PC-3 (cell line): ENCODE results near the gene C1orf94. TPM values are rescaled to one million over a fixed set of nuclear protein-coding genes. Genes with fewer than 3 reads are reported as not detected.

Source experiments
- ATAC-seq: fragments of 200-7000 bp; cut with Tn5 transposase; 2 replicates; pipeline ENCODE4 v1.9.1; 2020; ENCODE audit warnings: mild to moderate bottlenecking, moderate library complexity
- BruUV-seq: library from RNA; stranded (reverse); fragments of 400-500 nt; replicated peaks from 2 replicates; lab custom pipeline; 2021; lab: Mats Ljungman, UMichigan
- CTCF ChIA-PET: fragments of 300-600 bp; sonication (Branson Sonifier 250); formaldehyde crosslinking; loops from one replicate; lab custom pipeline; 2022; ENCODE audit warnings: antibody characterized with exemption; lab: Charles Lee
- POLR2A ChIA-PET: fragments of 300-600 bp; sonication (Branson Sonifier 250); formaldehyde crosslinking; loops from one replicate; lab custom pipeline; 2022; ENCODE audit warnings: antibody characterized with exemption; ENCODE audit not compliant: unreplicated experiment; lab: Charles Lee
- DNase-seq: peaks from one replicate; pipeline ENCODE4 v3.0.0-alpha.2; 2015
- H2AFZ ChIP-seq: fragments of 300-600 bp; sonication (generic); 2 replicates; pipeline ENCODE4 v1.6.0; 2016; ENCODE audit warnings: antibody characterized with exemption, low read length
- H3F3A ChIP-seq: fragments of 300-600 bp; sonication (generic); one replicate; pipeline ENCODE4 v1.6.0; 2017; ENCODE audit warnings: antibody characterized with exemption, low read length, control low read depth, mild to moderate bottlenecking; ENCODE audit not compliant: unreplicated experiment
- H3K27ac ChIP-seq: fragments of 300-600 bp; sonication (generic); 2 replicates; pipeline ENCODE4 v1.5.1; 2016; ENCODE audit warnings: mild to moderate bottlenecking, low read length
- H3K27me3 ChIP-seq: fragments of 300-600 bp; sonication (generic); 2 replicates; pipeline ENCODE4 v1.6.1; 2016; ENCODE audit warnings: low read length, mixed read lengths
- H3K36me3 ChIP-seq: fragments of 300-600 bp; sonication (generic); 2 replicates; pipeline ENCODE4 v1.6.1; 2016; ENCODE audit warnings: low read depth, mixed run types, low read length, mixed read lengths
- H3K4me1 ChIP-seq: fragments of 300-600 bp; sonication (generic); 2 replicates; pipeline ENCODE4 v1.5.1; 2016; ENCODE audit warnings: low read length; ENCODE audit not compliant: insufficient read depth
- H3K4me2 ChIP-seq: fragments of 300-600 bp; sonication (generic); 2 replicates; pipeline ENCODE4 v1.6.0; 2016; ENCODE audit warnings: low read length
- H3K4me3 ChIP-seq: fragments of 300-600 bp; sonication (generic); 2 replicates; pipeline ENCODE4 v1.5.1; 2016; ENCODE audit warnings: mild to moderate bottlenecking, low read length, mixed read lengths
- H3K79me2 ChIP-seq: fragments of 300-600 bp; sonication (generic); 2 replicates; pipeline ENCODE4 v1.6.1; 2017; ENCODE audit warnings: low read length, mixed read lengths
- H3K9ac ChIP-seq: fragments of 300-600 bp; sonication (generic); 2 replicates; pipeline ENCODE4 v1.6.0; 2016; ENCODE audit warnings: mild to moderate bottlenecking, low read length
- H3K9me2 ChIP-seq: fragments of 300-600 bp; sonication (generic); replicated peaks from 2 replicates; pipeline ENCODE4 v1.6.1; 2016; ENCODE audit warnings: mixed run types, low read length, mixed read lengths
- H3K9me3 ChIP-seq: fragments of 300-600 bp; sonication (generic); 2 replicates; pipeline ENCODE4 v1.6.1; 2016; ENCODE audit warnings: low read length, mixed read lengths
- H4K20me1 ChIP-seq: fragments of 300-600 bp; sonication (generic); 2 replicates; pipeline ENCODE4 v1.6.1; 2016; ENCODE audit warnings: low read length, mixed read lengths
- EZH2 ChIP-seq: fragments of 300-600 bp; sonication (generic); IDR thresholded peaks from one replicate; pipeline ENCODE4 v1.6.1; 2017; ENCODE audit warnings: antibody characterized with exemption, mild to moderate bottlenecking, low read length; ENCODE audit not compliant: unreplicated experiment
- EZH2phosphoT487 ChIP-seq: fragments of 300-600 bp; sonication (generic); IDR thresholded peaks from 2 replicates; pipeline ENCODE4 v1.6.1; 2018; ENCODE audit warnings: mild to moderate bottlenecking, antibody characterized with exemption, low read length, borderline replicate concordance
- intact Hi-C: fragments of 100-400 bp; cut with micrococcal nuclease; formaldehyde crosslinking; loops from 2 replicates; pipeline ENCODE4 v1.9.0; 2023
- total RNA-seq: library from RNA; depleted of rRNA; stranded (reverse); fragments of >200 nt; gene quantifications from 2 replicates; pipeline ENCODE4 v1.2.3, GENCODE V29; 2014
- TF ChIP-seq, protein P1 (sequence below): fragments of 300-600 bp; sonication (generic); conservative IDR thresholded peaks from 2 replicates; pipeline ENCODE4 v1.5.1; 2017; ENCODE audit warnings: antibody characterized with exemption, low read depth, mild to moderate bottlenecking, low read length

The C1orf94 gene
- total RNA-seq, 1 experiment from 2014 or later = not detected

DNA sequence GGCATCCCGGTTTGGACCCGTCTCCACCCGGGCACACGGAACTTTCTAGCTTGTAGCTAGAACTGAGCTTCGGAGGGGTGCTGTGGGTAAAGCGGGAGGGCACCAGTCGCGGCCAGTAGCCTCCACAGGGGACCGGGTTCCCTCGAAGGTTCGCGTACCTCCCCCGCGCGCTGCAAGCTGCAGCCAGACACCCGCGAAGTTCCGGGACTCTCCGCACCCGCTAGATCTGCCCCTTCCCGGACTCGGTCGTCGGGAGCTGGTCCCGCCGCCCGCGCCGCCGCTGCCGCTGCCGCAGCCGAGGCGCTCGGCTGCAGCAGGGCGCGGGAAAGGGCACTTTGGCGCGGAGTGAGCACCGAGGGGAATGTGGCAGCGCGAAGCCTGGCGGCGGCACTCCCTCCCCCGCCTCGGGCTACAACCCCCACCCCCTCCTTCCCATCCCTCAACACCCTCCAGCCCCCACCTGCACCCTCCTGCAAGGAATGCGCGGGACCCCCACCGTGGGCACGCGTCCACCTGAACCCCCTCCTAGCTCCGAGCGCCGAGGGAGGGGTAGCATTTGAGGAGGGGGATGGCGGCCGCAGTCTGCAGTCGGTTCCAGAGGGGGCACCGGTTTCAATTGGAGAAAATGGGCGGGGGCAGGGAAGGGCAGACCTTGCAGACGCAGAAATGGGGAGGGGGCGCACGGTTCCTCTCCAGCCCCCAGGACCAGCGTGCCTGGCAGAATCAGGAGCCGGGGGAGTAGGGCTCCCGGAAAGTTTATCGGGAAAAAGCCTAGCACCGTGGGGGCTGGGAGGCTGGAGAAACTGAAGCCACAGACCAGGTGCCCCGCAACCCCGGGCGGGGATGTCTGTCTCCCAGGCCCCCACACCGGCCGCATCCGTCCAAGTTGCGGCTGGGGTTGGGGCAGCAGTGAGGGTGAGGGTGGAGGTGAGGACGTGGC is 12.6 kb upstream of the C1orf94 start:
- H4K20me1 ChIP-seq = no peaks in the 10 kb centered on the region
- peak overlapping the region; percentile 45; the same call in 1 of the 2 replicates for H2AFZ ChIP-seq
- DNase-seq (no peak), ATAC-seq (peak; percentile 9; the same call in 1 of the 2 replicates)
- H3K4me1 ChIP-seq = no peaks in the 10 kb centered on the region
- ChIA-PET POLR2A (interaction anchor here (0.6 kb wide), 1 partner anchor 95 kb away, joined by 3 read pairs; no protein-coding TSS in a partner anchor), CTCF (interaction anchor here (1.0 kb wide), 1 partner anchor 429 kb away, joined by 3 read pairs; no protein-coding TSS in a partner anchor)
- no peaks in the 10 kb centered on the region for H3K9me2 ChIP-seq
- intact Hi-C loops = no loop called here
- no peaks in the 10 kb centered on the region for H3K36me3 ChIP-seq
- no TSS peak for BruUV-seq
- no peak overlapping the region for H3K27ac ChIP-seq
- peaks cover 59% of the 10 kb centered on the region for H3K27me3 ChIP-seq
- no peak overlapping the region for H3K9ac ChIP-seq
- peak overlapping the region; percentile 37; the same call in 1 of the 2 replicates for H3K4me3 ChIP-seq
- H3K9me3 ChIP-seq = no peaks in the 10 kb centered on the region
- peak overlapping the region; percentile 66 for H3K4me2 ChIP-seq
- no peaks in the 10 kb centered on the region for H3F3A ChIP-seq
- TF ChIP-seq EZH2phosphoT487 = no peak
- TF ChIP-seq, protein P1, sequence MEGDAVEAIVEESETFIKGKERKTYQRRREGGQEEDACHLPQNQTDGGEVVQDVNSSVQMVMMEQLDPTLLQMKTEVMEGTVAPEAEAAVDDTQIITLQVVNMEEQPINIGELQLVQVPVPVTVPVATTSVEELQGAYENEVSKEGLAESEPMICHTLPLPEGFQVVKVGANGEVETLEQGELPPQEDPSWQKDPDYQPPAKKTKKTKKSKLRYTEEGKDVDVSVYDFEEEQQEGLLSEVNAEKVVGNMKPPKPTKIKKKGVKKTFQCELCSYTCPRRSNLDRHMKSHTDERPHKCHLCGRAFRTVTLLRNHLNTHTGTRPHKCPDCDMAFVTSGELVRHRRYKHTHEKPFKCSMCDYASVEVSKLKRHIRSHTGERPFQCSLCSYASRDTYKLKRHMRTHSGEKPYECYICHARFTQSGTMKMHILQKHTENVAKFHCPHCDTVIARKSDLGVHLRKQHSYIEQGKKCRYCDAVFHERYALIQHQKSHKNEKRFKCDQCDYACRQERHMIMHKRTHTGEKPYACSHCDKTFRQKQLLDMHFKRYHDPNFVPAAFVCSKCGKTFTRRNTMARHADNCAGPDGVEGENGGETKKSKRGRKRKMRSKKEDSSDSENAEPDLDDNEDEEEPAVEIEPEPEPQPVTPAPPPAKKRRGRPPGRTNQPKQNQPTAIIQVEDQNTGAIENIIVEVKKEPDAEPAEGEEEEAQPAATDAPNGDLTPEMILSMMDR = no peak
- no peak for TF ChIP-seq EZH2
- H3K79me2 ChIP-seq = no peaks in the 10 kb centered on the region

DNA sequence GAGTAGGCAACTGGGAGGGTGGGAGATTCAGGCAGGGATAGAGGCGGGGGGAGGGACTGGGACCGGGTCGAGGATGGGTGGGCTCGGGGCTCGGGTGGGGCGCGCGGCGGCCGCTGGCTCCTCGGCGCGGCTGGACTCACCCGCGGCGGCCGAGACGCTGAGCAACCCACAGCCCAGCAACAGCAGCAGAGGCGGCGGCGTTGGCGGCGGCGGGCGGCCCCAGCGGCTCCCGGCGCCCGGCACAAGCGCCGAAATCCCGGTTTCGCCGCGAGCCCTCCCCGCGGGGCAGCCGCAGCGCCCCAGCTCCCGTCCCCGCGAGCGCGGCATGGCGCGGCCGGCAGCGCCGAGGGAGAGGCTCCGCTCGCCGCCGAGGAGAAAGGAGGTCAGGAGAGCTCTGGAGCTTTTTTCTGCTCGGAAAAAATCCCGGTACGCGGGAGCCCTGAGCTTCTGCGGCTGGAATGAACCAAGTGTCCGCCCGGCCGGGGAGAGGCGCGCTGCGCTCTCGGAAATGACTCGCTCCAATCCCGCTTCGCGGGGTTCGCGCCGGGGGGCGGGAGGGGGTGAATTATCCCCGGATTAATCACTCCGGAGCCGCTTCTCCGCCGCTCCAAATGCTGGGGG is 11.8 kb upstream of the C1orf94 start, which contains the start of gene CSMD2:
Gene CSMD2 (minus strand): TSS at position 460 of the 621 bp plus-strand sequence. CDS start 133 bp downstream, at position 327.
- no peak within 1 kb of the TSS for H3K9ac ChIP-seq
- no peaks in the 10 kb centered on the region for H3K9me3 ChIP-seq
- H2AFZ ChIP-seq = no peak within 1 kb of the TSS
- H3K4me2 ChIP-seq = peak within 1 kb of the TSS; percentile 44; the same call in 1 of the 2 replicates
- no peaks in the 10 kb centered on the region for H4K20me1 ChIP-seq
- no peaks in the 10 kb centered on the region for H3K4me1 ChIP-seq
- ChIA-PET POLR2A (interaction anchor here (0.6 kb wide), 1 partner anchor 95 kb away, joined by 3 read pairs; no protein-coding TSS in a partner anchor), CTCF (no interaction called here)
- H3F3A ChIP-seq = no peaks in the 10 kb centered on the region
- BruUV-seq = no TSS peak
- TF ChIP-seq, protein P1 = no peak
- TF ChIP-seq EZH2phosphoT487 = no peak
- TF ChIP-seq EZH2 = peak; percentile 46
- H3K79me2 ChIP-seq = no peaks in the 10 kb centered on the region
- DNase-seq = no peak
- H3K27me3 ChIP-seq = peaks cover 59% of the 10 kb centered on the region
- peak within 1 kb of the TSS; percentile 38; the same call in 1 of the 2 replicates for H3K4me3 ChIP-seq
- no peaks in the 10 kb centered on the region for H3K9me2 ChIP-seq
- no peak within 1 kb of the TSS for H3K27ac ChIP-seq
- intact Hi-C loops = no loop called here
- no peak for ATAC-seq
- H3K36me3 ChIP-seq = no peaks in the 10 kb centered on the region
